NCI-H1092 treated with DMSO at 0.1 percent for 48 hours (cell line): ENCODE measurements around the gene TJAP1.
"Not testable (repeated sequence)": the region's sequence is repeated elsewhere in the genome, so short reads cannot be mapped to it uniquely, and the experiment has no call there.

Experiments used
- DNase-seq: peaks from one replicate; lab custom pipeline; 2025; lab: John Stamatoyannopoulos, UW

The TJAP1 gene

DNA sequence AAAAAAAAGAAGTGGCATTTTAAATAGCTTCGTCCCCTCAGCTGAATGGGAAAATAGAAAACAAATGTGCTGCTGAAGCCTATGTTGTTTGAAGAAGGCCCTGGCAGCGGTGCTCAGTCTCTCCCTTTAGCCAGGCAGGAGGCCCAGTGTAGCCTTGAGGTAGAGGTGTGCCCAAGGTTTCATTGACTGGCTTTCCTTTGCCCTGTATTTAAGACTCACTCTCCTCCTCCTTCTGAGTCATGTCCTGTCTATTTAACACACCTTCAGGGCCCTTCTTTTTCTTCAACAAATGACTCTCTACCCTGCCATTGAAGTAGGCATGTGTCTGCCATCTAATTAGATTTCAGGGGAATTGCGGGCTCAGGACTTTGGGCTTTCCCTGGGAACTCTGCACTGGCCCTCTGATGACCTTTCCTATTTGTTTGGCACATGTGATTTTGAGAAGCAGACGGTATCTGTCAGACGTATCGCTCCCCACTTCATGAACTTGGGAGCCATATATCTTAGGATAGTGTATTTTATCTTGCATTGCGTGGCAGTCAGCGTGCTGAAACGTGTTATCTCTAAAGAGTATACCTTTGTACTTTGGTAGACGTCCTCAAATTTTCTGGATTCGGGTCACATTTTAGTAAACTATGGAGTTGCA lies 4.3 kb downstream of the TJAP1 start:
- DNase-seq = no peak

DNA sequence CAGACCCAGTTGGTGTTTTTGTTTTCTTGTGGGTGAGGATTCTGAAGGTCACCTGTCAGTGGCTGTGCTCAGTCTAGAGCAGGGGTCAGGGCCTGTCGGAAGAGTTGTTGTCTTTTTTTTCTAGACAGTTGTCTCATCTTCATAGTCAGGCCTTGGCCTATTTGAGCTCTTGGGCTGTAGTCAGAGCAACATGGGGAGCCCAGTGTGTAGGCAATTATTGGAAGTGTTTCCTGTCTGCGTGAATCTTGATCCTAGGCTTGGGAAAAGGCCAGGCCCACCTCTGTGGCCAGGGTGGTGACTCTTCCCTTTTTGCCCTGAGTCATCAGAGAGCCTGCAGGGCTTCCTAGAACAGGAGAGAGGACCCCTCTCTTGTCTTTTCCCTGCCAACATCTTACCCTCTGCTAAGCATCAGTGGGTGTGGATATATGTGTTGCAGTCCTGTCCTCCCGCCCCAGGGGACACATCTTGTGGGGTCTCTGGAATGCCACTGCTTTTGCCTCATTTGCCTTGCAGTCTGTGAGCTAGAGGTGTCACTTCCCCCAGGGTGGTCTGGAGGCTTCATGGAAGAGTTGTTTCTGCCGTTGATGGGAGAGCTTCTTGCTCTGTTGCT lies 11.4 kb downstream of the TJAP1 start:
- DNase-seq = no peak

DNA sequence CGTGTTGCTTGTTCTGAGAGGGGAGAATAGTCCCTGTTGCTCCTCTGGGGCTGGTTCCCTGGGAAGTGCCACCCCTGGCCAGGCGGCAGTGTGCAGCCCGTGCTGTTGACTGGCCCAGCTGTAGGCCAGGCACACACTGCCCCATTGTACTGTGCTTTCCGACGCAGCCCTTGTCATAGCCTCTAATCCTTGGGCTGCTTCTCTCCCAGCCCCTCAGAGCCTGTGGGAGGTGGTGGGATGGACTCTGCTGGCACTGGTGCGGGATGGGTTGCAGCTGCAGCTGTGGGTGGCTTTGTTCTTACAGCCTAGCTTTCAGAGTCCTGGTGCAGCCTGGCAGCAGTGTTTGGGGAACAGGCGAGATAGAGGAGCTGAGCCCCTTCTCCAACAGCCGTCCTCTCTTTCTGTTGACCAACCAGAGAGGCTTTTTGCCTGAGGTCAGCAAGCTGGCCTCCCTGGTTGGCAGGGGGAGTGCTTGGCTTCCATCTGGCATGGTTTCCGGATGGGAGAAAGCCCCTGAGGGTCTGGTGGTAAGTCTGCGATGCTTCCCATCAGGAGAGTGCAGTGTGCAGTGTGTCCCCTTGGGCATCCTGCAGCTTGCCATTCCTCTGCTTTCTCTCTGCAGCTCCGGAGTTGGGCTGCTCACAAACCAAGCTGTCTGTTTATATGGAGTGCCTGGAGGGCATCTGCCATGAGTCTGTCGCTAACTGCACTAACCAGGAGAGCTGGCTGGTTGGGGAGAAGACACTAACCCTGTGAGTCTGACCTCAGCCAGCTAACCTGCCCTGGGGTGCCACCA lies 12.1 kb downstream of the TJAP1 start:
- no peak for DNase-seq

DNA sequence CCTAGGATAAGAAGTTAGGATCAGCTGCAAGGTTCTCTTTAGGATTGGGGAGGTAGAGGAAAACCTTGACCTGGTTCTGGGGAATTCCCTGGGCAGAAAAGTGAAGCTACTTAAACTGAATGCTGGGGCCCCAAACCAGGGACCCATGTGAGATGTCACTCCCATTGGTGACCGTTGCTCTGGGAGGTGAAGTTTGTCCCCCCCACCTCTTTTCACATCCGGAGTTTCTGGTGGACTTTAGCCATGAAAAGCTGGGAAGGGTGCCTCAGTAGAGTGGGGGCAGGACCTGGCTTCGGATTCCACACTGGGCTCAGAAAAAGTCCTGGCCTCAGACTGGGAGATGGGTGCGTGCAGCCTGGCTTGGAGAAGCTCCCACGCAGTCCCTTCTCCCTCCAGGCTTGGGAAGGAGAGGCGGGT lies 13.2 kb downstream of the TJAP1 start:
- DNase-seq = no peak

DNA sequence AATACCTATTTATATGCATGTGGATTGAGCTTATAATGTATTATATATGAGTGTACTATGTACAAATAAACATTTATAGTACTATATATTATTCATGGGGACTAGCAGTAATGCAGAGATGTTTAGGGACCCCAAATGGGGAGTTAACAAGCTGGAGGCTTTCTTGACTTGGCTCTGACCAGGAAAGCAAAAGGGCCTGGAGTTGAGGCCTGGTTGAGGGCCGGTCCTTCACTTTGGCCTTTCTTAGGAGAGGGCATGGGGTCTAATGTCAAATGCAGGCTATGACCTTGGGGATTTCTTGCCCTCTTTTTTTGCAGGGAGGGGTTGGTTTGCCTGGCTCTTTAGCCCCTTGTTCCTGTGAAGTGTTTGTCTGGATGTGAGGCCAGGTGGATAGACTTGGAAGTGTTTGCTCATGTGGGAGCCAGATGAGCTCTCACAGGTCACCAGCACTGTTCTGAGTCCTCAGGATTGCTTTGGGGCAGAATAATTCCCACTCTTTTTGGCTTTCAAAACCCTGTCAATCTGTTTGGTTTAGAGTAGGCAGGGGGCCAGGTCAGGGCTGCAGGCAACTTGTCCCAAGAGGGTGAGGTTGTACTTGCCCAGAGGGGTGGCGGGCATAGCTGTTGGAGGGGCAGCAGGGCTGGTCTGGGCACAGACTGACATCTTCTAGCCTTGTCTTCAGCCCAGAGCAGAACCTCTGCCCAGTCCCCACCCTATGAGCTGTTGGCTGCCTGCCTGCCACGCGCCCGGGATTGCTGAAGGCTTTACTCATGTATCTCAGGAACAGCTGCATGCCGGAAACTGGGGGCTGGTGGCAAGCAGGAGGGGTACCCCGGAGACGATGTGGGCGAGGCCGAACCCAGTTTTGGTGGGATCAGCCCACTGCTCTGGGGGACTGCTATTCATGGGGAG lies 14.6 kb downstream of the TJAP1 start:
- DNase-seq = peak; percentile 84

DNA sequence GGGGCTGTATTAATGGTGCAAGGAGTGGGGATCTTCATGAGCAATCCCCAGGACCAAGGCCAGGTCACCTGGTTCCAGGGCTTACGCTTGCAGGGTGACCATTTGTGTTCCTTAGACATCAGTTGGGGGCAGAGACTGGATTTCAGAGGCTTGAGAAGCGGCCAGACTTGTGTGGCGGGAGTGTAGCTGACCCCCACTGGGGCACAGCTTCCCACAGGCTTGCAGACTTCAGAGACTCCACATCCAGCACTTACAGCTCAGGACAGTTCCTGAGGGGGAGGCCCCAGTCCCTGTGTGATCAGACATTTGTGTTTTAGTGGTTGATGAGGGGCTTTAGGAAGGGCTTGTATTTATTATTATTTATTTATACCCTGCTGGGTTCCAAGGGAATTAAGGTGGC lies 15.3 kb downstream of the TJAP1 start:
- DNase-seq = peak; percentile 29

DNA sequence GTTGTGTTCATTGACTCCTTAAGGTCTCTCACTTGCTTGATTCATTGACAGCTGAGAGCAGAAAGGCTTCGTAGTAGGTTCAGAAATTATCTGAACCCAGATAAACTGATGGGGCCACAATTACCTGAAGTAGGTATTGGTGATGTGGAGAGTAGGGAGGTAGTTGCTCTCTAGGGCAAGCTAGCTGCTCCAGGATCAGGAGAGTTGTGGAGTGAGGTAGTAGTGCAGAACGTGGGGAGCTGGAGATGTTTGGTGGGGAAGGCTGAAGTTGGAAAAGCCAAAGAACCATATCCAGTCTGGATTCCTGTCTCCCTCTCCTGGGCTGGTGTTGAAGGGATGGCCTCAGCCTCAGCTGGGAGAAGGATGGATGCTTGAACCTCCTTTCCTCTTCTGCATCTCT lies 15.9 kb downstream of the TJAP1 start:
- no peak for DNase-seq

DNA sequence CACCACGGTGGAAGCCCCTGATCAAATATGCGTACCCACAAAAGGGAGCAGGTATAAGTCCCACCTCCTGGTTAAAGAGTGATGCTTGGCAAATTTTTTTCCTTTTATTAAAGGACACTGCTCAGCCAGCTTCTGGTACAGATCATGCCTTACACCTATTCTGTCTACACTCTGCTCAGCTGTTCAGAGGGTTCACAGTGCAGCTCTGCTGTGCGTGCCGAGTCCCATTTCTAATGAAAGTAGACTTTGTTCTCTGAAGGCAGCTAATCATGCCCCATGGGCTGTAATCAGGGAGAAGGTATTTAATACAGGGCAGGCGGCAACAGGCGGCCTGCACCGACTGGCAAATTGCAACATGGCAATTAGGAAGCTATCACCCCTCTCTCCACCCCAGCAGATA lies 16.5 kb downstream of the TJAP1 start:
- no peak for DNase-seq

DNA sequence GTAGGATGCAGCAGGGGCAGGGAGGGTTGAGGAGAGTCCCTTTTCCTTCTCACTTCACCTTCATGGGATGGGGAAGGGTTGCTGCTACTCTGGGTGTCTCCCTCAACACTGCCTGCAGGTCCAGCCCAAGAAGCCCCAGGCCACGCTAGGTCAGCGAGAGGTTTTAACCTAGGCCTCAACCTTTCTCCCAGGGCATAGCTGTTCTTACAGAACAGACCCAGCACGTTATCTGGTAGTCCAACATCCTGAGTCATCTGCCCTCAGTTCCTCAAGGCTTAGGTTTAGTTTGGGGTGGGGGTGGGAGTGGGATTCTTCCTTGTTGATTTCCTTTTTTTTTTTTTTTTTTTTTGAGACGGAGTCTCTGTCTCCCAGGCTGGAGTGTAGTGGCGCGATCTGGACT lies 17.0 kb downstream of the TJAP1 start:
- DNase-seq = no peak

DNA sequence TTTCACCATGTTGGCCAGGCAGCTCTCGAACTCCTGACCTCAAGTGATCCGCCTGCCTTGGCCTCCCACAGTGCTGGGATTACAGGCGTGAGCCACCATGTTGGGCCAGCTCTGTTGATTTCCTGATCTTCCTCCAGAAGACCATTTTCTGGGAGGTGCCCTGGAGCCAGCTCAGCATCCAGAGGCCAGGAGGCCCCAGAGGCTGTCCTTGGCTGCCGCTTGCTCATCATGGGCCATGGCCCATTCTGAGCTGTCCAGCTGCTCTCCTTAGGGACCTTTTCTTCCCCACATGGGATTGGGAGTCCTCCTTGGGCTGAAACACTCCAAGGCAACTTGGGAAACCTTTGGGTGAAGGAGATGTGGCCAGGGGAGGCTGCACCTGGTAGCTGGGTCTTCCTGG lies 17.4 kb downstream of the TJAP1 start:
- no peak for DNase-seq

DNA sequence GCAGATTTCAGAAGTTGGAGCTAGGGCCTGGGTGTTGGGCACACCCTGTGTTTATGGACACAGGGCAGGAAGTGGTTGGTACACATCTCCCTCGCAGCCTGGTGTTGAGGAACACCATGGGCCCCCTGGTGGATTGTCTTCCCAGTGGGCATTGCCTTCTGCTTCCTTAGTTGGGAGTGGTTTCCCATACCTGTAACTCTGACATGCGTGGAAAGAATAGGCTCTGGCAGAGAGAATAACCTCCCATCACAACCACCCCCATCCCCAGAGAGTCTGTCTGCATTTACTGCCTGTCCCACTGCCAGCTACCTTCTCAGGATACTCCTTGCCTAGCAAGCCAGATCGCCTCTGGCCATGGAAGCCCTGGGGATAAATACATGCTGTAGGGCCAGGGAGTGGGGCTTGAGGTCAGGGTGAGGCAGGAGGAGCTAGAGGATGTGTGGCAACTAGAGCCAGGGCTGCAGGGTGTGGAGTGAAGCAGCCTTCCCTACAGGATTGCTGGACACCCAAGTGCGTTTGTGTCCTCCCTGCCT lies 18.1 kb downstream of the TJAP1 start:
- no peak for DNase-seq

DNA sequence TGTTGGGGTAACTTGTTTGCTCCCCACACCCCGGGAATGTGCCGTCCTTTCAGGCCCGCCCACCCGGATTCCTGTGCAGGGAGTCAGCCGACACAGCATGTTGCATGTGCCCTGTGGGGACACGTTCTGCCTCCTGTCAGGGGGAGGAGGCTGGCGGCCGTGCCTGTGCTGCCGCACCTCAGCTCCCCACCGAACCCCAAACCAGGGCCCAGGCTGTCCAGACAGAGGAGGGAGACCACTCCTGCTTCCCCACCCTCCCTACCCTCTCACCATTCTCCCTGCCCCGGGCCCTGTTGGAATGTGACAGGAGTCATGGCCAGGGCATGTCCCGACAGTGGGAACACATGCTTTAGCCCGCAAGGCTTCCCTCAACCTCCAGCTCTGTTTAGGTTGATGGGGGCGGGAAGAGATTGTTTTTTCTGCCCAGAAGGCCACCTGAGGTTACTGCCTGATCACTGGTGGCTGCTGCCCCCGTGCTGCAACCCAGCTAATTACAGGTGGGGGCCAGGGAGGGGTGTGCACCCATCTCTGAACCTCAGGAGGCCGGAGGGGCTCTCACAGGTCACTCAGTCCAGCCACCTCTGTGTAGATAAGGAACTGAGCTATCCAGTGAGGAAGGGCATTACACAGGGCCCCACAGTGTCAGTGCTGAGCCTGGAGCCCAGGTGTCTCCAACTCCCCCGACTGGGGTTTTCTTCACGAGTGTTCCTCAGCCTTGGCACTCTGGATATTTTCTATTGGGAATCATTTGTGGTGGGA lies 19.2 kb downstream of the TJAP1 start:
- DNase-seq = no peak

DNA sequence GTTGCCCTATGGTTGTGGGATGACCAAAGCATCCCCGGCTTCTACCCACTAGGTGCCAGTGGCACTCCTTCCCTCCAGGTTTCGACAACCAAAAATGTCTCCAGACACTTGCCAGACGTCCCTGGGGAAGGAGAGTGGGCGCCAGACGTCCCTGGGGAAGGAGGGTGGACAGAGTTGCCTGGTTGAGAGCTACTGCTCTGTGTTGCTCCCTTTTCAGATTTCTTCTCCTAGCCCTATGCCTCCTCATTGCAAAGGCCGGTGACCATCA lies 19.7 kb downstream of the TJAP1 start:
- no peak for DNase-seq

DNA sequence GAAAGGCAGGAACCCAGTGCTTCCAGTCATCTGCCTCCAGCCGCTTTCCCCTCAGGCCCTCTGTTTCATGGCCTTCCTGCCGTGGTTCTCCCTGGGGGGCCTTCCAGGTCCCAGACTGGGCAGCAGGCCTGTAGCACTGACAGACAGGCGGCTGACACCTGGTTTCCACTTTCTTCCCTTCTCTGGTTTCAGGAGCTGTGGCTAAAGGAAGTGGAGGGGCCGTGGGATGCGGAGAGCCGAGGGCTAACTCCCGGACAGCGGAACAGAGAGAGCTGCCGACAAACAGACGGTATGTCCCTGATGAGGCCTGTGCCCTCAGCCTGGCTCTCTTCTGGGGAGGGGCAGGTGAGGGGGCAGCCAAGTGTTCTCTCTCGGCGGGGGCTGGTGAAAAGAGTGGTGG lies 20.3 kb downstream of the TJAP1 start:
- DNase-seq = no peak

DNA sequence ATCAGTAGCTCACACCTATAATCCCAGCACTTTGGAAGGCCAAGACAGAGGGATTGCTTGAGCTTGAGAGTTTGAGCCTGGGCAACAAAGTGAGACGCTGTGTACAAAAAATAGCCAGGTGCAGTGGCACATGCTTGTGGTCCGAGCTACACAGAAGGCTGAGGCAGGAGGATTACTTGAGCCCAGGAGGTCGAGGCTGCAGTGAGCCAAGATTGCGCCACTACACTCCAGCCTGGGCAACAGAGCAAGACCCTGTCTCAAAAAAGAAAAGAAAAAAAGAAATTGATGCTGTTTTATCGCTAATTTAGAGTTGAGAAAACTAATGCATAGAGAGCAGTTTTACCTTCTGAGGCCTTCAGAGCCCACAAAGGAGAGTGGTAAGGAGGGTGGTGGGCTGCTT lies 20.9 kb downstream of the TJAP1 start:
- not testable (repeated sequence) for DNase-seq

DNA sequence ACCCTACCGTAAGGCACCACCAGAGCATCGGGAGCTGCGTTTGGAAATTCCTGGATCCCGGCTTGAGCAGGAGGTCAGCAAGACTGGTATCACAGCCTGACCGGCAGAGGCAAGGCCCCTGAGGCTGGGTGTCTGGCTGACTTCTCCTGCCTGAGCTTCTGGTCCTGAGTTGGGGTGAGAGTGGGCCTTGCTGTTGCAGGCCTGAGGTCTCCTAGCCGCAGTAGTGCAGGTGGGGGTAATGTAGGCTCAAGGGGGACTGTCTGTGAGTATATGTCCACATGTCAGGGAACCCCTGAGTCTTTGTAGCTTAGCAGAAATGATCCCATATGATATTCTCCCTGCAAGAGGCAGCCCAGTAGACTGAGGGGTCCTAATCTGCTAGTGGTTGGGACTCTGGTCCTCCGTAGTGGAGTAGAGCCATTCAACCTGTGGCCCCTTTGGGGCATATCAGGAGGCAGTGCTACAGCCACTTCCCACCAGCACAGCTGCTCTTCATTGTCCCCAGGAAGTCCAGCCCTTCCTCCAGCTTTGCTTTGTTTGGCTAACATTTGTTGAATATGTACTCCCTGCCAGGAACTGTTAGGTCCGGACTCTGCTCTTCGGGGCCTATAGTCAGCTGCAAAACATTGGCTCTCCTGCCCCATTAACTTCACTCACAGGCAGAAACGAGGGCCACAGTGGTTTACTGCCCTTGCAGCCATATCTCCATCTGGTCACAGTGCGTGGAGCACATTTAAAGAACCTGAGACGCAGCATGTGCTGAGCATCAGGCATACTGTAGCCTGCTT lies 21.9 kb downstream of the TJAP1 start:
- no peak for DNase-seq

DNA sequence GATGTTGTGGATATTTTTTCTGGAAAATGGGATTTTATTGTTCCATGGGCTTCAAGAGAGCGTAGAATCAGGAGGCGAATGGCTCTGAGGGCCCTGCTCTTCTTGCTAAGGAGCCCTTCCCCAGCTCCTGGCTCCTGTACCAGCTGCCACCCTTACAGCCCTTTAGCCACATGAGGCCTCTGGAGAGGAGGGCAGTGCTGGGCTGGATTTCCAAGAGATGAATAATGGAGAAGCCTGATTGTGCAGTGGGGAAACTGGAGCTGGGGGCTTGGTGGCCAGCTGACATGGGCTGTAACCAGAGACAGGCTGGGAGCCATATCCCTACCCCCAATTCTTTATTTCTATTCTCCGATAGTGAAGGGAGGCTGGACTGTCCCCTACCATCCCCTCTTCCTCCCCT lies 23.6 kb downstream of the TJAP1 start:
- no peak for DNase-seq

DNA sequence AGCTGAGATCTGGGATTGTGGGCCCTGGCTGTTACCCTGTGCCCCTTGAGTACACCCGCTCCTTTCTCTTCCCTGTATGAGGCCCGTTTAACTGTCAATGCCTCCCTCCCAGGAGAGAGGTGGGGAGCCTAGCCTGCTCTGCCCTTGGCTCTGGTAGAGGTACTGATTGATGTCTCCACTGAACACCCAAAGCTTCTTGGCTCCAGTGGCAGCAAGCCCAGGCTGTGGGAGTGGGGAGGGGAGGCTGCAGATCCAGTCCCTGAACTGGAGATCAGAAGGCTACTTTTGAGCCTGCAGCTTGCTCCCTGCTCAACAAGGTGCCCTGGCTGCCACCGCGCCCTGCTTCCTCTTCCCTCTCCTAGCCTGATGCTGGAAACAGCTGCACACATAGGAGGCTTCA lies 25.3 kb downstream of the TJAP1 start:
- DNase-seq = no peak

DNA sequence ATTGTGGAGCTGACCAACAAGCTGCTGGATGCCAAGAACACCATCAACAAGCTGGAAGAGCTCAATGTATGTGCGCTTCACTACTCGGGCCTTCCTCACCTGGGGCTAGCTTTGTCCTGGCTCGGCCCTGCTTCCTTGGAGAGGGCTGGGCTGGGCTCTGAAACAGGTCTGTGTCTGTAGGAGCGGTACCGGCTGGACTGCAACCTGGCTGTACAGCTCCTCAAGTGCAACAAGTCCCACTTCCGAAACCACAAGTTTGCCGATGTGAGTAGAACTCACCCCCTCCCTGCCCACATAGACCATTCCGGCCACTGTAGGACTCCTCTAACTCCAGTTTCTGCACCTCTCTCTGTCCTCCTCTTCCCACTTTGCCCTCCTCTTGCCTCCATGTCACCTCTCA lies 26.1 kb downstream of the TJAP1 start:
- DNase-seq = no peak

DNA sequence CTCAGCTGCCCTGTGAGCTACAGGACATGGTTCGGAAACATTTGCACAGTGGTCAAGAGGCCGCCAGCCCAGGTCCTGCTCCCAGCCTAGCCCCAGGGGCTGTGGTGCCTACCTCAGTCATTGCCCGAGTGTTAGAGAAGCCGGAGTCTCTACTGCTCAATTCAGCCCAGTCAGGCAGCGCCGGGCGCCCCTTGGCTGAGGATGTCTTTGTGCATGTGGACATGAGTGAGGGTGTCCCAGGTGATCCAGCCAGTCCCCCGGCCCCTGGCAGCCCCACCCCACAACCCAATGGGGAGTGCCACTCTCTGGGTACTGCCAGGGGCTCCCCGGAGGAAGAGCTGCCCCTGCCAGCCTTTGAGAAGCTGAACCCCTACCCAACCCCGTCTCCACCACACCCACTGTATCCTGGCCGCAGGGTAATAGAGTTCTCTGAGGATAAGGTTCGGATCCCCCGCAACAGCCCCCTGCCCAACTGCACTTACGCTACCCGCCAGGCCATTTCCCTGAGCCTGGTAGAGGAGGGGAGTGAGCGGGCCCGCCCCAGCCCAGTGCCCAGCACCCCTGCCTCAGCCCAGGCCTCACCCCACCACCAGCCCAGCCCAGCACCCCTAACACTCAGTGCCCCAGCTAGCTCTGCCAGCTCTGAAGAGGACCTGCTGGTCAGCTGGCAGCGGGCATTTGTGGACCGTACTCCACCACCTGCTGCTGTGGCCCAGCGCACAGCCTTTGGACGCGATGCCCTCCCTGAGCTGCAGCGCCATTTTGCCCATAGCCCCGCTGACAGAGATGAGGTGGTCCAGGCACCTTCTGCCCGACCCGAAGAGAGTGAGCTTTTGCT lies 27.6 kb downstream of the TJAP1 start:
- no peak for DNase-seq
